Activated CD4-positive, alpha-beta T cell treated with anti-CD3 and anti-CD28 coated beads for 1 hour (primary cell): ENCODE measurements around the gene CACNA1C.

Experiments used
- DNase-seq: peaks from one replicate; pipeline ENCODE4 v3.0.0-alpha.2; 2020

The CACNA1C gene

DNA sequence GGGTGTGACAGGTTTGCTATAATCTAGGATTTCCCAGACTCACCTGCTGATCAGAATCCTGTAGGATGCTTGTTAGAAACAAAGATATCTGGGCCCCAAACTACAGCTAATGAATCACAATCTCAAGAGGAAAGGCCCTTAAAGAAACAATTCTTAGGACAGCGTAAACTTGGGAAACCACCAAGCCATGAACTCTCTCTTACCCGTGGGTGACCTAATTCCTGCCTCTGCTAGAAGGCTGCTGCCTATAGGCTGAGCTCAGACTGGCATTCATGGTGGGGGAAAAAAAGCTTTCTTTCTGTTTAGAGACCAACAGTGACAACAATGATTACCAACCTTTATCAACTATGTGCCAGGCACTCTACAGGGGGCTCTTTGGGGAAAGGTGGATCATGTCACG, 528.0 kb downstream of the CACNA1C start:
- no peak for DNase-seq

DNA sequence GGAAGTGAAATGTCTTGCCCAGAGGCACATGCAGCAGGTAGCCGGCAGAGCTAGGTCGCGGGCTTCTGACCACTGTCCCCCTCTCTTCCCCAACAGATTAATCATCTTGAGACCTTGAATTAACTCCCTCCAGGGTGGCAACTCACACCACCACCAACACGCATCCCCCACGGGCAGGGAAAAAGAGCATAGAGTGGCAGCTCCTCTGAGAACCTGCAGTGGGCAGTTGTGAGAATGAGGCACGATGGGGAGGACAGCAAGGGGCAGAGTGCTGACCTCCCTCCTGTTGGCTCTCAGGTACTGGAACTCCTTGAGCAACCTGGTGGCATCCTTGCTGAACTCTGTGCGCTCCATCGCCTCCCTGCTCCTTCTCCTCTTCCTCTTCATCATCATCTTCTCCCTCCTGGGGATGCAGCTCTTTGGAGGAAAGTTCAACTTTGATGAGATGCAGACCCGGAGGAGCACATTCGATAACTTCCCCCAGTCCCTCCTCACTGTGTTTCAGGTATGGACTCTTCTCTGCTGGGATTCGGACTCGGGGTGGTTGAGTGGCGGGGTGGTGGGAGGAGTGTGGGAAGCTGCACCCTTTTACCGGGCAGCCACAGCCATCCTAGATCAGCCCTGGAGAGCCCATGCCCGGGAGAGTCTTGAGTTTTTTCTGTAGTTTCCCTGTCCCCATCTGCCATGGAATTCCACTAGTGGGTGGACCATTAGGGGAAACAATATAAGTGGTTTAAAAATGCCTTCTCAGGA, 528.7 kb downstream of the CACNA1C start:
- no peak for DNase-seq

DNA sequence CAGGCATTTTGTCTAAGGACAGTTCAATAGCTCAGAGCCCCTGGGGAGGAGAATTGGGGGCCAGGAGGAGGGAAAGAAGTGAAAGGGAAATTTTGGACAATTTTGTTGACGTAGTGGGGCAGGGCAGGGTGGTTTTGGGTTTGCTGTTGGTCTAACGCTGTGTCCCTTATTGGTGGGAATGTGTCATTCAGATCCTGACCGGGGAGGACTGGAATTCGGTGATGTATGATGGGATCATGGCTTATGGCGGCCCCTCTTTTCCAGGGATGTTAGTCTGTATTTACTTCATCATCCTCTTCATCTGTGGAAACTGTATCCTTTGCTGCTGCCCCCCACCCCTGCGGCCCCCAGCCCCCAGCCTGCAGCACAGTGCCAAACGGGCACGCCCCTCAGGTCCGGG, 529.8 kb downstream of the CACNA1C start:
- DNase-seq: no peak

DNA sequence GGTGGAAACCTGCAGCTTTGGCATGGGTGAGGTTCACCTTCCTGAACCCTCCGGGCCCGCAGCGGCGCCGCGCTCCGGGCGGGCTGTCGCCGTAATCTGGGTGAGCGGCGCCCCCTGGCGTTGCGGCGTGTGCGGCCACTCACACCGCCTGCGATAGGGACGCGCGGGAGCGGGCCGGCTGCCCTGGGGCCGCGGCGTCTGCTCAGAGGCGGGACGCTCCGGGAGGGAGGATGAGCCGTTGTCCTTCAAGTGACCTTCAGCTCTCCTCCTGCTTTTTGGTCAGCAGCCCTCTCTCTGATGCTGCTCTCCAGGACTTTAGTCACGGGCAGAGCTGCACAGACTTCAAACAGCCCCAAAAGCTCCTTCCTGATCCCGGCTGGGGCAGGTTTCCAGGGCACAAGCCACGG, 530.3 kb downstream of the CACNA1C start:
- DNase-seq: no peak

DNA sequence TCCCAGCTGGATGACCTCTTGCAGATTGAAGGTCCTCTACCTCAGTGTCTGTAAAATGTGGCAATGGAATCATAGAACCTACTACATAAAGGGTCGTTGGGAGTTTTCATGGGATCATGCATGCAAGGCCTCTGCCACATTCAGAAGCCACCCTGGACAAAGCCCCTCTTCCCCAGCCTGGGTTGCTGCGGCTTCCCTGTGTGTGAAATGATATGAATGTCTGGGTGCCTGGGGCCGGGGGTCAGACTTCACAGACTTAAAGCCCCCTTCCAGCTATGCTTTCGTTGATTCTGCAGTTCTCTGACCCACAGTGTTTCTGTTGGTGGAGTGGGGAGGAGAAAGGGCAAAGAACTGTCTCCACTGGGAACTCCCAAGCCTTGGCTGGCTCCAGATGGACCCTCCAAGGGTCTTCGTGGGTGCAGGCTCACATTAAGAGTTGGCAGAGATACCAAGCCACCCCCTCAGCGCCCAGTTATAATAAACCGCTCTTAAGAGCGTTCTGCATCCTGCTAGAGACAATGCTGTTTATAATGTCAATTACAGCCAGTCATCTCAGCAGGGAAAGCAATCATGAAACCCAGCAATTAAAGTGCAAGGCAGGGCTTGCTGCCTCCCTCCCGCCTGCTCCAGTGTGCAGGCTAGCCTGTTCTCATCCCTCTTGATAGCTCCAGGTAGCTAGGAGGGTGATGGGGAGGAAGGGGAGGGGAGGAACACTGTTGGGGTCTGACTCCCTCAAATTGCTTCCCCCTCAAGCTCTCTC, 531.0 kb downstream of the CACNA1C start:
- DNase-seq: no peak

DNA sequence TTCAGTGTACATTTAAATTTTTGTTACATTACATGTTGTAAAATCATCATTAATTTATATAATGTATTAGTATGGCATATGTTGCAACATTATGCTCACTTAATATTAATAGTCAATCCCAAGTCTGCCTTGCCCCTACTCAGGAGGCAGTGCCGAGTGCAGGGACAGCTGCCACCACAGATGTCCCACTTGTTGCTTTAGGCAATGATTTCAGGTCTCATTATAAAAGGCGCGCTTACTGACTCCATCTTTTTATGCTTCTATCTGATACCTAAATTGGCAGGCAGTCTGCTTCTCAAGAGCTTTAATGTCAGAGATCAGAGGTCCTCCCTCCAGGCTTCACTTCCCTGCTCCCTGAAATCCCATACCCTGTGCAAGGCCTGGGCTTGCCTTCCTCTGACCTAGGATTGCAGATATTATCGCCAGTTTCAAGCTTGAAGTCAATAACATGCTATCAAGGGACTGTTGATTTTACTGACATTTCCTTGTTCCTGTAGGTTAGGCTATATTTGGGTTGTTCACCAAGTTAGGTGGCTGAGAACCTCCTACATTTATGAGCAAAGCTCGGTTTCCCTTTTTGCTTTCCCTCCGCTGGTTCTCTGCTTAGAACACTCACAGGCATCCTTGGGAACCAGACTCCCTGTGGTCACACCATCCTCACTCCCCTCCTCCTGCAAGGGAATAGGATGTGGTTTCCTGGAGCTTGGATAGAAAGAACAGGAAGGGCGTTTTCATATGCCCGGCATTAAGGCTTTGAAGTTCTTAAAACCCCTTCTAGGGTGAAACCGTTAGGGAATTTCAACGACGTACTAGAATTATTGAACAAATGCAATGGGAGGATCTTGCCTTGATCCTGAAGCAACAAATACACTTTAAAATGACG, 533.6 kb downstream of the CACNA1C start:
- DNase-seq: no peak

DNA sequence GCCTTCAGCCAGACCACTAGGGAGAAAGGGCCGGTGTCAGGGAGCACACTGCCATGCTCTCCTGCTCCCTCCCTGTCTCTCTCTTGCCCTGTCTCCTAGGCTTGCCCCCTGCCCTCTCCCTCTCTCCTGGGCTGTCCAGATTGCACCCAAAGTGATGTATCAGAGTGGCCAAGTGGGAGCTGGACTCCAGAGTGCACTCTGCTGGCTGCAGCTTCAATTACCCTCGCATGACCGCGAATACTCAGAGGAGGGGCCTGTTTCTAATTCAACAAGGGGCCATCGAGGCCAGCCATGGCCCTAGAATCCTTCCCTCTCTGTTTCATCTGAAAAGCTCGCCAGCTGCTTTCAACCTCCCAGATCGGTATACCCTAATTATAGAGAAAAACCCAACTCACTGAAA, 535.6 kb downstream of the CACNA1C start:
- no peak for DNase-seq

DNA sequence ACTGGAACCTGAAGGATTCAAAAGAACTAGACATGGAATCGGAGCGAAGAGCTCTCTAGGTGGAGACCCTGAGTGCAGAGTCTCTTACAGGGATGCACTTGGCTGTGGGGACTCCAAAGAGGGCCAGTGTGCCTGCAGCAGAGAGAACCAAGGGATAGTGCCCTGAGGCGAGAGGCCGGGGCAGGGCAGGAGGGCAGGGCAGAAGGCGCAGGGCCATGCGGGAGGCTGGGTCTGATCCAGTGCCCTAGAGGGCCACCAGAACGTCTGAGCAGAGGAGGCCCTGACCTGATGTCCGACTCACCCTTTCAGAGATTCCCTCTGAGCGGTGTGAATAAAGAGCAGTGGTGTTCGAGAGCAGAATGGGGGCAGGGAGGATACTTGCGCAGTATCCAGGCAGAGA, 536.6 kb downstream of the CACNA1C start:
- DNase-seq: no peak

DNA sequence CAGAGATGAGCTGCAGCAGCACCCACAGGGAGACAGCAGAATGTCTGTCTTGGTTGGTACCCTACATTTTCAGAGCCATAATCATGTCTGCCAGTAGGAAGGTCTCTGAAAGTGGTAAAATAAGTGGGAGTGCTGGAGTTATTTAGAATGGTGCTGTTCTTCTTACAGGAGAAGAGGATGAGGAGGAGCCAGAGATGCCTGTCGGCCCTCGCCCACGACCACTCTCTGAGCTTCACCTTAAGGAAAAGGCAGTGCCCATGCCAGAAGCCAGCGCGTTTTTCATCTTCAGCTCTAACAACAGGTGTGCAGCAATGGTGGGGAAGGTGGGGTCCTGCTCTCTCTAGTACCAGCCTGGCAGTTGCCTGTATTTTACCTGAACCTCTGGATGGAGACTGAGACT, 540.3 kb downstream of the CACNA1C start:
- no peak for DNase-seq

DNA sequence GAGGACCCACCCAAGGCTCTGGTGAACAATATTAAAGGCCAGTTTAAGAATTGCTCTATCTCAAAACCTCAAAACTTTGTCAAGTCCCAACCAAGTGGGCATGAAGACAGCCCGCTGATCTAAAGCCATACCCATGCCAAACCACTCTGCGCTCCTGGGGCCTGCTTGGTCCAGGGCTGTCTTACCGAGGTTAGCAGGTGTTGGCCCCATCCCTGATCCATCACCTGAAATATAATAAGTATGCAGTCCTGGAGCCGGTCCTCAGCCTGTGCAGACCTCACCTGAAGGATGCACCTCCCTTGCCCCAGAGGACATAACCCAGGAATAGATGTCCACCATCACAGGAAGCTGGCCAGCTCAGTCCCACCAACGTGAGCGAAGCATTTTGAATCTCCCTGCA, 543.7 kb downstream of the CACNA1C start:
- DNase-seq: no peak

DNA sequence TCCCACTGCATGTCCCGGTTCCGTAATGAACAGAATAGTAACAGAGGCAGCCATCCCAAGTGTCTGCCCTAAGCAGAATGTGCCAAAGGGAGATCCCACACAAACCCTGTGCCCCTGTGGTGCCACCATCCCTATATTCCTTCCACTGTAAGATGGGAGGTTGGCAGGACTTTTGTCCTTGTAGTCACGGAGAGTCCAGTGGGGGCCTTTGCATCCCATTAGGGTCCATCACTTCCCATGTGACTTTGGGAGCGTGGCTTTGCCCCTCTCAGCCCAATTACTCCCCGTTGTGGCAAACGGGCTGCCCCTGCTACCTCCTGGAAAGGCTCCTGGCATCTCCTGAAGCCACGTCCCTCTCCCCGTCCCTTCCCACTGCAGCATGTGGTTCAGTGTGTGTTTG, 552.5 kb downstream of the CACNA1C start:
- no peak for DNase-seq

DNA sequence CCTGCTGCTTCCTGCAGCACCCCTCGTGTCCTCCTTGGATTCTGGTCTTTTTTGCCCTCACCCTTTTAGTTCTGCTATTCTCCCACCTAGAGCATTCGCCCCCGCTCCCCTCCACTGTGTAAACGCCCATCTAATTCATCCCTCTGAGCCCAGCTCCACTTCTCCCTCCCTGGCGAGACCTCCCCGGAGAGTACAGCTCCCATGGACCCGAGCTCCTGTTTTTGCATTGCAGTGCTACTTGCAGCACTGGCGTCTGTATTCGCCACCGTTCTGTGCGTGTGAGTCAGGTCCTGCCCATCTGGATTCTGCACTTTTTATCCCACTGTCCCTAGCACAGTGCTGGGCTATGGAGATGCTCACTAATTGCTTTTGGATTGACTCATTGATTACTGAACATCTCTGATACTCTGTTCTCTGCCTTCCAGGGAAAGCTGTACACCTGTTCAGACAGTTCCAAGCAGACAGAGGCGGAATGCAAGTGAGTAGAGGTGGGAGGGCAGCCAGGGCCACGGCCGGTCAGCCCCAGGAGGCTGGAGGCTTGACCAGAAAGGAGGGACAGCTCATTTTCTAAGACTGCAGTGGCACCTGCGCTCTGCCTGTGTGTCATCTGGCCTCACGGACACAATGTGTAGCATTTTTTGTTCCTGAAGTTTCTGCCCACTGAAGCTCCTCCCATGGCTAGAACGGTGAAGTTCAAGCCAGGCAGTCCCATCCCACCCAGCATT, 553.6 kb downstream of the CACNA1C start:
- no peak for DNase-seq

DNA sequence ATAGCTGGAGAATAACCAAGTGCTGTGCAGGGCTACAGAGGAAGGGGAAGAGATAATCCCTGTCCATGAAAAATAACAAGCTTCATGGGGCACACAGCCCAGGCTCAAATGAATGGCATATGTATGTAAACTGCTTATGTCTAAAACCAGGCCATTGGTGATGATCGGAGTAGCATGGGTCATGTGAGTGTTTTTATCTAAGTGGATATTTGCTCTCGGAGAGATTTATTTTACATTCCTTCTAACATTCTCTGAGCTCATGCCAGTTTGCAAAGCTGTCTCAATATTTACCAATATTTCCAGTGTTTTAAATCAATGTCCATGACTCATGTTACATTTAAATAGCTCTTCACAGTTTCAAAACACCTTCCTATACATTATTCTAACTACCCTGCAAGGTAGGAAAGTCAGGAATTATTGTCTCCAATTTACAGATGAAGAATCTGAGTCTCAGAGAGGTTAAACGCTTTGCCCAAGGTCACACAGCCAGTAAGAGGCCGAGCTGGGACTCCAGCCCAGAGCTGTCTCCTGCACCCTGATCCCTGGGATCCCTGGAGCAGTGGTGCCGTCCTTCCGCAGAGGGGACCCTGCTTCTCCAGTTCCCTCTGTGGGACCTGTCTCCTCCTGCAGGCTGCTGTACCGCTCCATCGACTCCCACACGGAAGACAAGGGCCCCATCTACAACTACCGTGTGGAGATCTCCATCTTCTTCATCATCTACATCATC, 555.3 kb downstream of the CACNA1C start:
- no peak for DNase-seq

DNA sequence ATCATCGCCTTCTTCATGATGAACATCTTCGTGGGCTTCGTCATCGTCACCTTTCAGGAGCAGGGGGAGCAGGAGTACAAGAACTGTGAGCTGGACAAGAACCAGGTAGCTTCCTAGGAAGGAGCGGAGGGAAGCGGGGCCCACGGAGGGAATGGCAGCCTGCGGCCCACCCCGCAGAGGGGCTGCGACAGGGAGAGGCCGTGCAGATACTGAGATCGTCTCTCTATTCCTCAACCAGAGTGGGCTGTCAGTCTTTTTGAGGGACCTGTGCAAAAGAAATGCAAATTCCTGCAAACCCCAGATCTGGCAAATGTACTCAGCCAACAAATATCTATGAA, 555.8 kb downstream of the CACNA1C start:
- no peak for DNase-seq

DNA sequence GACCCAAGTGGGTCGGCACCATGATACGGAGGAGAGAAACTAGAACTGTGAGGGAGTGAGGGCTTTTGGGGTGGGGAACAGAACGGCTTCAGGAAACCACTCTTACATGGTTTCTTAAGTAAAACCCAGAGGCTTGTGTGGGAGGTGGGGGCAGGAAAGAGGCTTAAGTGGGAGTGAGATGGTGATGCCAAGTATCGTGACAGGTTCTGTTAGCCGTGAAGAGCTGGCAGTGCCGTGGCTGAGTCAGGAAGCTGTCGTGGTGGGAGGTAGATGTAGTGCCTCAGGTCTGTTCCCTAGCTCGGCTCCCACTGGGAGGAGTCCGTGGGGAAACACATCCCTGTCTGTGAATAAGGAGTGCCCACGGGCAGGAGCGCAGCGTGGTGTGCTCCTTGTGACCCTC, 556.2 kb downstream of the CACNA1C start:
- no peak for DNase-seq

DNA sequence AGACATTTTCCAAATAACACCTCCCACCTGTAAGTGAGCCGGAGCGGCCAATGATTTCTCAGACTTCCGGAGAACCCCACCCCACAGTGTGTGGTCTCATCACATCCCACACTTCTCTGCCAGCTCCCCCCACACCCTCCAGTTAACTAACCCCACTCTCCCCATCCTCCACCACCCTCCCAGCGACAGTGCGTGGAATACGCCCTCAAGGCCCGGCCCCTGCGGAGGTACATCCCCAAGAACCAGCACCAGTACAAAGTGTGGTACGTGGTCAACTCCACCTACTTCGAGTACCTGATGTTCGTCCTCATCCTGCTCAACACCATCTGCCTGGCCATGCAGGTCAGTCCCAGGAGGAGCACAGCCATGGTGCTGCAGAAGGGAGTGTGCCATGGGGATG, 557.6 kb downstream of the CACNA1C start:
- no peak for DNase-seq

DNA sequence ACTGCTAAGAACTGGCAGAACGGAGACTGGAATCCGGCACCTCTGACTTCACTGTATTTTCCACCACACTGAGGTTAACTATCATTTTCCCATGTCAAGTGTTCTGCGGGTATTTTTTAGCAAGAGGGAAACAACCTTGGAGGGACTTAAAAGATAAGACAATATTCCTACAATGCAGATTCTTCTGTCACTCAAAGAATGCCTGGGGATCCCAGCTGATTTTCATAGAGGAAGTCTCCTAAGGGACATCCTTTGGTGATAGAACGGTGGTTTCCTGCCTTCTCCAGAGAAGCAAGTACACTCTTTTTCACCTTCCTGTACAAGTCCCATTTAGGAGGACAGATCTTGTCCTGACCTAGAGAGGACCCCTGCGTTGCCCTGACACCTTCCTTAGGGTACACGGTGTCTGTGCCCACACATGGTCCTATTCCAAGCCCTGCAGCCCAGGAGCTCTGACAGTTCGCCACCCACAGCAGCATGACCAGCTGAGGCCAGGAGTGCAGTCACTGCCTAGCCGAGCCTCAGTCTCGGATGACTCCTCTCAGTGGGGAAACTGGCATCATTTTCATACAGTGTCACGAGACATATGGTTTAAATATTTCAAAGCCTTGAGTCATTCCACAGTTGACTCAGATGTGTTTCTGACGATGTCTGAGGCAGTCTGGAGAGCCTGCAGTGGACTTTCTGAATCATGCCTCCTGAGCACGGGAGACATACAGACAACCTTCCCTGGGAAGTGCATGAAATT, 560.7 kb downstream of the CACNA1C start:
- no peak for DNase-seq

DNA sequence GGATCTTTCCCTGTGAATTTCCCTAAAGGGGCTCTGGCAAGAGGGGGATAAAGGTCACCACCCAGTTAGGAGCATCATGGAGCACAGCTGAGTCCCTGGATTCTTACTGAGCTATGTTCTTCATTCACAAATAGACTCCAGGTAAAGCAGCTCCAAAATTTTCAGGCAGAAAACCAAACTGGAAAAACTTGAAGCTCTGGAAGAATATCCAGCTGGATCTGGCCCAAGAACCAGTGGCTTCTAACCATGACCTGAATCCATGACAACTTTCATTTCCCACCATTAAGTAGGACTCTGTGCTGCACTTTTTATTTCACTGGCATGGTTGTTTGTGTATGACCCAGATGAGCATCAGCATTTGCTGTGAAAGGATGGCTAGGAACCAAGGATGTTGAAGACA, 561.6 kb downstream of the CACNA1C start:
- DNase-seq: no peak

DNA sequence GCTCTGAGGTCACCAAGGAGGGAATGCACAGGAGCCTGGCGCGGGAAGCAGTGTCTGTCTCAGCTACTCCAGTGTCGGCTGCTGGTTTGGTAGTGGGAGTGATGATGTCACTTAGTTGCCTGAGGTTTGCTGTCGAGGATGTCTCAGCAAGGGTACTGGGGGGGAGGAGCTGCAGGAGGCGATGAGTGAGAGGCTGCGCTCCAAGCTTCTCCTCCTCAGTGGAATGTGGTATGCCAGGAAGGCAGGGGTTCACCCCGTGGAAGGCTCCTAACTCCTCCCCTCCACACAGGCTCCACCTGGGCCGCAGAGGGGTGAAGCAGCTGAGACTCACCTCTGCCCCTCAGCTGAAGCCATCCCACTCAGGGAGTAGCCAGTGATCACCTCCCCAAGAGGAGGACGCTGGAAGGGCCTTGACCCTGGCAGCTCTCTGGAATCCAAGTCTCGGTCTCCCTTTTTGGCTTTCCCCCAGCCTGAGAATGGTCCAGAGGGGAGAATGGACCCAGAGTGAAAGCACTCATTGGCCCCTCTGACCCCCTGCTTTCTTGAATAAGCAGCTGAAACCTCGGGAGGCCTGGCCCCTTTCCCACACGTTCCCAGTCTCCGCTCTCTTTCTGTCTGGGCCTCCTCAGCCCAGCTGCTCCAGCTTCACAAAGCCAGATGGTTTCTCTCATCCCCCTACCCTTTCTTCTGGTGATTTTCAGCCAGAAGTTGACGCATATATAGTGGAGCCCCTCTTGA, 563.0 kb downstream of the CACNA1C start:
- DNase-seq: no peak

DNA sequence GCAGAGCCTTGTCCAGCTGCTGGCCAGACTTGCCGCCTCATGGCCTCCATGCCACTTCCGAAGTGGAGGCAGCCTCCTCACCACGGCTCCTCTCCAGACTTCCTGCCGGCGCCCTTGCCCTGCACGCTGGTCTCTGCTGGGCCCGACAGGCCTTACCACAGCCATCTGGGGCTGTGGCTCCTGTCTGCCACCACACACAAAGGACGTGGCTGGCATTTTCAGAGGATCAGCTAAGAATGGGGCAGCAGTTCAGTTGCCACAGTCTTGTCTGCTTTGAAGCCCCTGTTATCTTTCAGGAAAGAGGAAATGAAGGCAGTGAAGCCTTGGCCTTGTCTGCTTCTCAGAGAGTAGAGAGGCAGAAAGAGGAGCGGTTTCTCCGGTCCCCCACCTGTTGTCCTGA, 564.0 kb downstream of the CACNA1C start:
- DNase-seq: no peak

DNA sequence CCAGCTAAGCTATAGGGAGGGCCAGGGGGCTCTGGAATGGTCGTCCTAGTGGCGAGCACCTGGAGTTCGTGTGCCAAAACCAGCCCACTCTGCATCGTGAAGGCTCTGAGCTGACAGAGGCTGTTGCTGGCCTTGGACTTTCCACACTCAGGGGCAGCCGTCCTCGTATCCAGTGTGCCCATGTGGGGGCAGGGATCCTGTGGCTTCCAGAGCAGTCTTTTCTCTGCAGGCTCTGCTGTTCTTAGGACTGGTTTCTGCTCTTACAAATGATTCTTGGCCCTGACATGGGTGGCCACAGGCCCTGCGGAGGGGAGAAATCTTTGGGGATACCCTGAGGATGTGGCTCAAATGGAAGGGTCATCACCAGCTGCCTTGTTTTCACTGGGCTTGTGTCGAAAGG, 564.6 kb downstream of the CACNA1C start:
- no peak for DNase-seq
